Stimulated activated CD8-positive, alpha-beta memory T cell treated with anti-CD3 and anti-CD28 coated beads, Interleukin-15, amount 100 ng/mL, for 48 hours (primary cell): ENCODE measurements around the gene PHACTR4.
A peak's percentile ranks its signal among the peaks of the same experiment; 100 is the strongest.
"Not testable (repeated sequence)": the region's sequence is repeated elsewhere in the genome, so short reads cannot be mapped to it uniquely, and the experiment has no call there.

Experiments used
- DNase-seq, 2 donors: peaks; one replicate each; pipeline ENCODE4 v3.0.0-alpha.2; 2020; ENCODE audit warnings: low read depth in 2 of 2

The PHACTR4 gene

DNA sequence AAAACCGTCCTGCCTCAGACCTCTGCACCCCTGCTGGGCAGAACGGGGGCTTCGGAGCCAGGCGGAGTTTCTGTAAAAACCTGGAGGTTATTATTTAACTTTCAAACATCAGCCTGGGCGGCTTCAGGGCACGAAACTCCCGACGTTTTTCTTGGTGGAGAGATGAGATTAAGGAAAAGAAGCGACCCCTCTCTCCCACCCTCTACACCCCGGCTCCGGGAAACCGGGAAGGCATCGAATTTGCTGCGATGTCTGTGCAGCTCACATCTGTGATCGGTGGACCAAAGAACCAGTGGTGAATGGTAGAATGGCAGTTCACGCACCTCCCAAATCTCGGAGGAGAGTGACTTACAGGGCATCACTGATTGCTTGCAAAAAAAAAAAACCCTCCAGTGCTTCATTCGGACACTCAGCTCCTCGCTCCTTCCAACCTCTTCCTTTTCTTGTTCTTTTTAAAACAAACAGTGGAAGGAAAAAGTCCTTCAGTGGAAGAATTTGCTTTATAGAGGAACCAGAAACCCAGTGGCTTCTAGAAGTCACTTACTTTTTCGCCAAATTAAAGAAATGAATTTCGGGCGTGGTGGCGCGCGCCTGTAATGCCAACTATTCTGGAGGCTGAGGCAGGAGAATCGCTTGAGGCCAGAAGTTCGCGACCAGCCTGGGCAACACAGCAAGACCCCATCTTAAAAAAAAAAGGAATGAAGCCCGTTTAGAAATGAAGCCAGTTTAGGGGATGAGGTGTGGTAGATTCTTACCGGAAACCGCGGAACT is 884 bp downstream of the PHACTR4 start:
- DNase-seq, result peak in 1 of 2 donors; percentile 11

DNA sequence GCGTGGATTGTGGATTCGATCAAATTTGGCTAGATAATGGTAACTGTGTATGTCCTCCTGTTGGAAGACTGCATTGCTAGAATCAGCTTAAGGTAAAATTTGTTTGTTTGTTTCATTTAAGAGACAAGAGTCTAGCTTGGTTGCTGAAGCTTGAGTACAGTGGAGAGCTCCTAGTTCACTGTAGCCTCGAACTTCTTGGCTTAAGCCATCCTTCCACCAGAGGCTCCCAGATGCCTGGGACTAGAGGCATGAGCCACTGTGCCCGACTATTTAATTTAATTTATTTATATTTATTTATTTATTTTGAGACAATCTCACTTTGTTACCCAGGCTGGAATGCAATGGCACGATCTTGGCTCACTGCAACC is 1.5 kb downstream of the PHACTR4 start:
- no peak for DNase-seq

DNA sequence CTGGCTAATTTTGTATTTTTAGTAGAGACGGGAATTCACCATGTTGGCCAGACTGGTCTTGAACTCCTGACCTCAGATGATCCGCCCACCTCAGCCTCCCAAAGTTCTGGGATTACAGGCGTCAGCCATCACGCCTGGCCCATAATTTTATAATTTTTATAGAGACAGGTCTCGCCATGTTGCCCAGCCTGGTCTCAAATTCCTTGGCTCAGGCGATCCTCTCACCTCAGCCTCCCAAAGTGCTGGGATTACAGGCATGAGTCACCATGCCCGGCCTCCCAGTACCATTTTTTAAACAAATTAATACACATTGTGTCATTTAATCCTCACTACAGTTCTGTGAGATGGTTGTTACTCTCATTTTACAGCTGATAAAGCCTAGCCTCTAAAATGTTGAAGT is 3.9 kb downstream of the PHACTR4 start:
- not testable (repeated sequence) for DNase-seq

DNA sequence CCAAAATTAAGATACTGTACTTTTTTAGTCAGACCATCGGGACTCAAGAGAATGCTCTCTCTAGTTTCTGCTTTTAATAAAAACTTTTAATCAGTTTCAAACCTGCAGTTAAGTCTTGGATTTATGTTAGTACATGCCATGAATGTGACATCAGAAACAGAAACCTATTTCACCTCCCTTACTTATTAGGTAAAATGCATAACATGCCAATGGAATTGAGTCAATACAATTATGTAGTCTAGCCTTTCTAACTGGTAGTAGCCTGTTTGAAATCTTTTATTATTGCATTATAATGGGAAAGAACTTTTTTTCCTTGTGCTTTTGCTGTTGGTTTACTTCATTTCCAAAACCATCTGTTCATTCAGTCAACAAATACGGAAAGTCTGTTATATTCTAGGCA is 4.8 kb downstream of the PHACTR4 start:
- no peak for DNase-seq

DNA sequence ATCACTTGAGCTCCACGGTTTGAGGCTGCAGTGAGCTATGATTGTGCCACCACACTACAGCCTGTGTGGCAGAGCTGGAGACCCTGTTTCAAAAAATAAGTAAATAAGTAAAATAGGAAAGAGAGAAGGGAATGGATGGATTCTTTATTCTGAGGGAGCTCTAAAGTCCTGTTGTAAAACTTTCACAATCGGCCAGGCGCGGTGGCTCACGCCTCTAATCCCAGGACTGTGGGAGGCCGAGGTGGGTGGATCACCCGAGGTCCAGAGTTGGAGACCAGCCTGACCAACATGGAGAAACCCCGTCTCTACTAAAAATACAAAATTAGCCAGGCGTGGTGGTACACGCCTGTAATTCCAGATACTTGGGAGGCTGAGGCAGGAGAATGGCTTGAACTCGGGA is 6.1 kb downstream of the PHACTR4 start:
- not testable (repeated sequence) for DNase-seq

DNA sequence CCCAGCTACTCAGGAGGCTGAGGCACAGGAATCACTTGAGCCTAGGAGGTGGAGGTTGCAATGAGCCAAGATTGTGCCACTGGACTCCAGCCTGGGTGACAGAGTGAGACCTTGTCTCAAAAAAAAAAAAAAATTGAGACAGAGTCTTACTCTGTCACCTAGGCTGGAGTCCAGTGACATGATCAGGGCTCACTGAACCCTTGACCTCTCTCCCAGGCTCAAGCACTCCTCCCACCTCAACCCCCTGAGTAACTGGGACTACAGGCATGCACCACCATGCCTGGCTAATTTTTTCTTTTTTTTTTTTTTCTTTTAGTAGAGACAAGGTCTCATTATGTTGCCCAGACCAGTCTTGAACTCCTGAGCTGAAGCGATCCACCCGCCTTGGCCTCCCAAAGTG is 6.7 kb downstream of the PHACTR4 start:
- not testable (repeated sequence) for DNase-seq

DNA sequence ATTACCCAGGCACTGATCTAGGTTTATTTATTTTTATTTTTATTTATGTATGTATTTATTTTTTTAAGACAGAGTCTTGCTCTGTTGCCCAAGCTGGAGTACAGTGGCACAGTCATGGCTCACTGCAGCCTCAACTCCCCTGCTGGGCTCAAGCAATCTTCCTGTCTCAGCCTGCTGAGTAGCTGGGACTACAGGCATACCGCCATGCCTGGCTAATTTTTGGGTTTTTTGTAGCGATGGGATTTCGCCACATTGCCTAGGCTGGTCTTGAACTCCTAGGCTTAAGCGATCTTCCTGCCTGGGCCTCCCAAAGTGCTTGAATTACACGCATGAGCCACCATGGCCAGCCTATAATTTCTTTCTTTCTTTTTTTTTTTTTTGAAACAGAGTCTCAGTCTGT is 9.4 kb downstream of the PHACTR4 start:
- no peak for DNase-seq

DNA sequence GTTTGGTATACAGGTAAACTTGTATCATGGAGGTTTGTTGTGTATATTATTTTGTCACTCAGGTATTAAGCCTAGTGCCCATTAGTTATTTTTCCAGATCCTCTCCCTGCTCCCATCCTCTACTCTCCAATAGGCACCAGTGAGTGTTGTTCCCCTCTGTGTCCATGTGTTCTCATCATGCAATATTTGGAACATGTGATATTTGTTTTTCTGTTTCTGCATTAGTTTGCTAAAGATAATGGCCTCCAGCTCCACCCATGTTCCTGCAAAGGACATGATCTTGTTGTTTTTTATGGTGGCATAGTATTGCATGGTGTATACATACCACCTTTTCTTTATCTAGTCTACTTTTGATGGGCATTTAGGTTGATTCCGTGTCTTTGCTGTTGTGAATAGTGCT is 10.9 kb downstream of the PHACTR4 start:
- no peak for DNase-seq

DNA sequence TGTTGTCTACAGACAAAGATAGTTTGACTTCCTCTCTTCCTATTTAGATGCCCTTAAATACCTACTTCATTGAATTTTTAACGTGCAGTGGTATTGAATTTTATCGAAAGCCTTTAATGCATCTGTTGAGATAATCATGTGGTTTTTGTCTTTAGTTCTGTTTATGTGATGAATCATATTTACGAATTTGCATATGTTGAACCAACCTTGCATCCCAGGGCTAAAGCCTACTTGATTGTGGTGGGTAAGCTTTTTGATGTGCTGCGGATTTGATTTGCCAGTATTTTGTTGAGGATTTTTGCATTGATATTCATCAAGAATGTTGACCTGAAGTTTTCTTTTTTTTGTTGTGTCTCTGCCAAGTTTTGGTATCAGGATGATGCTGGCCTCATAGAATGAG is 14.2 kb downstream of the PHACTR4 start:
- not testable (repeated sequence) for DNase-seq

DNA sequence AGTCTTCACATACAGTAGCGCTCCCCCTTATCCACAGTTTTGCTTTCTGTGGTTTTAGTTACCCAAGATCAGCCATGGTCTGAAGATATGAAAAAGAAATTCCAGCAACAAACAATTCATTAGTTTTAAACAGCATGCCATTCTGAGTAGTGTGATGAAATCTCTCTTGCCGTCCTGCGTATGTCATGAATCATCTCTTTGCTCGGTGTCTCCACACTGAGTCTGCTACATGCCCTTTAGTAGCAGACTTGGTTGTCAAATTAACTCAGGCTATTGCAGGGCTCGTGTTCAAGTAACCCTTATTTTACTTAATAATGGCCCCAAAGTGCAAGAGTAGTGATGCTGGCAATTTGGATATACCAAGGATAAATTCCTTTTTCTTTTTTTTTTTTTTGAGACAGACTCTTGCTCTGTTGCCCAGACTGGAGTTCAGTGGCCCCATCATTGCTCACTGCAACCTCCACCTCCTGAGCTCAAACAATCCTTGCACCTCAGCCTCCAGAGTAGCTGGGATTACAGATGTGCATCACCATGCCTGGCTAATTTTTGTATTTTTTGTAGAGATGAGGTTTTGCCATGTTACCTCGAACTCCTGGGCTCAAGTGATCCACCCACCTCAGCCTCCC is 22.6 kb downstream of the PHACTR4 start:
- no peak for DNase-seq

DNA sequence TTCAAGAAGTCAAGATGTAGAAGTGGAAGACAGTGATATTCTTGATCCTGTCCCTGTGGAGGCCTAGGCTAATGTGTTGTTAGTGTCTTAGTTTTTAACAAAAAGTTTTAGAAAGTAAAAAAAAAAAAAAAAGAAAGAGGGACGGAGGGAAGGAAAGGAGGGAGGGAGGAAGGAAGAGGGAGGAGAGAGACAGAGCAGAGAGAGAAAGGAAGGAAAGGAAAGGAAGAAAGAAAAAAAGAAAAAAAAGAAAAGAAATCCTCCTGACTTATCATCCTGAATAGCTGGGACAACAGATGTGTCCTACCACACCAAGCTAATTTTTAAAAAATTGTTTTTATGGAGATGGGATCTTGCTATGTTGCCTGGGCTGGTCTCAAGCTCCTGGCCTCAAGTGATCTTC is 24.6 kb downstream of the PHACTR4 start:
- no peak for DNase-seq

DNA sequence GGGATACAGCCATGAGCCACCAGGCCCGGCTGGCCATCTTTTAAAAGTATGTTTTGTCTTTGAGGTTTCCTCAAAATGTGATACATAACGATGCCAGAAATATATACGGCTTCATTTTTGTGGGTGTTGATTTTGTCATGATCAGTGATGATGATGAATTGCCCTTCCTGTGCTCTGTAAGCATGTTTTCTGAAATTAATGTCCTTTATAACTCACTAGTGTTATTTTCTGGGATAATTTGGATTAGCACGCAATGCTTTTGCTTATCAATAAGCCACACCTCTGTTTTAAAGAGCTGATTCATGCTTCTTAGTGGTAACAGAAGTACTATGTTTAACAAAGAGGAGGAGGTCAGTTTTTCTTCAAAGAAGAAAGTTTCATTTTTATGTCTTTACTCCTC is 25.6 kb downstream of the PHACTR4 start:
- no peak for DNase-seq

DNA sequence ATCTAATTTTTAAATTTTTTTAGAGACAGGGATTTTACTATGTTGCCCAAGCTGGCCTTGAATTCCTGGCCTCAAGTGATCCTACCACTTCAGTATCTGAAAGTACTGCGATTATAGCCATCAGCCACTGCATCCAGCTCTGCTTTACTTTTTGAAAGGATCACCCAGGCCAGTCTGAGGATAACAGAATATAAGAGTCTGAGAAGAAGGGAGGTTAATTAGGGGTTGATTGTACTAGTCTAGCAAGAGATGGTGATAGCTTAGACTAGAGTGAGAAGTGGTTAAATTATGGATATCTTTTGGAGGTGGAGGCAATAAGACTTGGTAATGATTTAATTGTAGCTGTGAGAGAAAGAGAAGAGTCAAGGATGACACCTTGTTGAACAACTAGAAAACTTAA is 32.2 kb downstream of the PHACTR4 start:
- no peak for DNase-seq

DNA sequence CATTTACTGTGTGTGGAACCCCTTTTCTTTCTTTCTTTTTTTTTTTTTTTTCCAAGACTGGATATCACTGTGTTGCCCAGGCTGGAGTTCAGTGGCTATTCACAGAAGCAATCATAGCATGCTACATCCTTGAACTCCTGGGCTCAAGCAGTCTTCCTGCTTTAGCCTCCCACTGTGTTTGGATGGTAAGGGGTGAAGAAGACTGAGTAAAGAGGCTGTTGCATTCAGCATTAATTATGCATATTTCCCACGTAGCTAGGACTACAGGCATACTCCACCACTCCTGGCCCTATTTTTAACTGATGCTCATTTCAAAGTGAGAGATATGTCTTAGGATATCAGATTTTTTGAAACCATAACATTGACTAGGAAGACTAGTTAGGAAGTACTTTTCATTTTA is 39.5 kb downstream of the PHACTR4 start:
- no peak for DNase-seq

DNA sequence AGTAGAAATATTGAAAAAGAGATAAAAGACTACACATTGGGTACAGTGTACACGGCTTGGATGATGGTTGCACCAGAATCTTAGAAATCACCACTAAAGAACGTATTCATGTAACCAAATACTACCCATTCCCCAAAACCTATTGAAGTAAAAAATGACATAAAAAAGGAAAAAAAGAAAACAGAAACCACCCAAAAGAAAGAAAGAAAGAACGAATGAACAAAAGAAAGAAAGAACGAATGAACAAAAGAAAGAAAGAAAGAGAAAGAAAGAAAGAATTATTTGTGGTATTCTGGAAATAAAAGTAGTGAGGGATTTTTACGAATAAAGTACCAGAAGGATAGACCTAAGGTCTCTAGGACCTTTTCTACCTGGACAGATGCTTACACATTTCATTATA is 42.1 kb downstream of the PHACTR4 start:
- no peak for DNase-seq

DNA sequence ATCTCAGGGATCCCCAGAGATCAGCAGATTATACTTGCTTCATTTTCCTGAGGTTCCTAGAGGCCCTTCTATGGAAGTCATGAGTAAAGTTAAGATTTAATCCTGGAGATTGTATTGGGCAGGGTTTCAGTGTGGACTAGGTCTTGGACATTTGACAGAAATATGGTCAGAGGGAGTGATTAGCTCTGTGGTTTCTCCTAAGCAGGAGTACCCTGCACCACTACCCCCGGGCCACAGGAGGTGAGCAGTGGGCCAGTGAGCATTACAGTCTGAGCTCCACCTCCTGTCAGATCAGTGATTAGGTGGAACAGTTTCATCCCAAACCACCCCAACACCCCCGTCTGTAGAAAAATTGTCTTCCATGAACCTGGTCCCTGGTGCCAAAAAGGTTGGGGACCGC is 43.2 kb downstream of the PHACTR4 start:
- no peak for DNase-seq

DNA sequence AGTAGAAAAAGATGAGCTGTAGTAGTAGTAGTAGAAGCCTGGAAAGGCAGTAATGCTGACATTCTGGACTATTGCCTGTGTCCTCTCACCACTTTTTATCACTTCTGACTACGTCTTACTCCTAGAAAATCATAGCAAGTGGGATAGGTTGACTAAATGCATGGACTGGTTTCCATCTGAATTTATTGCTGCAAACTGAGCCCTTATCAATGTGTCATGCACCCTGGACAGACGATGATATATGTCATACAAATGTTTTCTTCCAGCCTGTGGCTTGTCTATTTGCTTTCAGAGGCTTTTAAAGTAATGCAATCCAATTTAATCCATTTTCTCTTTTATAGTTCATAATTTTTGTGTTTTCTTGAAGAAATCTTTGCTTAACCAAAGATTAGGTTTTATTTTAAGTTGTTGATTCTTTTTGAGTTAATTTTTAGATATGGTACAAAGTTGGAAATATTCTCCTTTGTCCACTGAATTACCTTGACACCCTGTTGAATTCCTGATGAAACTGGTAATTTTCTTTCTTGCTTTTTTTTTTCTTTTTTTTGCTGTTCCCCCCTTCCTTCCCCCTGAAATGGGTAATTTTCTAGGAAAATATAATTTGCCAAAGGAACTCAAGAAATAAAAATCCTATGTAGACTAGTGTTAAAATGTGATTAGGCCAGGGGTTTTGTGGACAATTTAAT is 47.1 kb downstream of the PHACTR4 start:
- DNase-seq, result no peak

DNA sequence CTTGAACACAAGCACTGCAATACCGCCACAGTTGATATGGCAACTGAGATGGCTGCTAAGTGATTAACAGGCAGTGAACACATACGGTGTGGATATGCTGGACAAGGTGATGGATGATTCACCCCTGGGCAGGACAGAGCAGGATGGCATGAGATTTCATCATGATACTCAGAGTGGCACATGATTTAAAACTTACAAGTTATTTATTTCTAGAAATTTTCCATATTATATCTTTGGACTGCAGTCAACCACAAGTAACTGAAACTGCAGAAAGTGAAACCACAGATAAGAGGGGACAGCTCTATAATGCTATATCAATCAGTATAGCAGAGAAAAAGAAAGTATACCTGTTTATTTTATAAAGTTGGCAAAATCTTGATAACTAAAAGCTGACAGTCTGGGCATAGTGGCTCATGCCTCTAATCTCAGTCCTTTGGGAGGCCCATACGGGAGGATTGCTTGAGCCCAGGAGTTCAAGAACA is 47.9 kb downstream of the PHACTR4 start:
- DNase-seq, result no peak

DNA sequence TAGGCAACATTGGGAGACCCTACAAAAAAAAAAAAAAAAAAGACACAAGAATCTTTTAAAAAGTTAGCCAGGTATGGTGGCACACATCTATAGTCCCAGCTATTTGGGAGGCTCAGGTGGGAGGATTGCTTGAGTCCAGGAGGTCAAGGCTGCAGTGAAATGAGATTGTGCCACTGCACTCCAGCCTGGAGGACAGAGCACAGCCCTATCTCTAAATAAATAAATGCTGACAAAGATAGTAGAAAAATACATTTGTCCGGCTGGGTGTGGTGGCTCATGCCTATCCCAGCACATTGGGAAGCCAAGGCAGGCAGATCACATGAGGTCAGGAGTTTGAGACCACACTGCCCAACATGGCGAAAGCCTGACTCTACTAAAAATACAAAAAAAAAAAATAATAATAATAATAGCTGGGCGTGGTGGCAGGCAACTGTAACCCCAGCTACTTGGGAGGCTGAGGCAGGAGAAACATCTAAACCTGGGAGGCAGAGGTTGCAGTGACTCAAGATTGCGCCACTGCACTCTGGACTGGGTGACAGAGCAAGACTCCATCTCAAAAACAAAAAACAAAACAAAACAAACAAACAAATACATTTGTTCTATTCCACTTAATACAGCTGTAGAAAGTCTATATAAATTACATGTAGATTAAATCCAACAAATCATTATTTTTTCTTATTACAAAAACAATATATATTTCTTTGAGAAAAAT is 48.5 kb downstream of the PHACTR4 start:
- no peak for DNase-seq

DNA sequence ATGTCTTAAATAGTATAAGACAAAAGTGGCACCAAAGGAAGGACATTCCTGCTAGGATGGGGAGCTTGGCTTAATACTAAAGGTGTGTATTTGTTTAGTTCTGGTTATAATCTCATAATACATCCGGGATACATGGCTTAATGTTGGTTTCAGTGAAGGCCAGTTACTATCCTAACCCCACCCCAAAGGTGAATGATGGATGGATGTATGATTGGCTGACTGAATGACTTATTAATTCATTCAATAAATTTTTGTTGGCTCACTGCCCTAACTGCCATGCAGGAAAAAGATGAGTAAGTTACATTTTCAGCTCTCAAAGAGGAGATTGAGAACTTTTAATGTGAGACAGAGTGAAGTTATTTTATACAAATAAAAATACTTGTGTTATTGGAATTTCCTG is 52.2 kb downstream of the PHACTR4 start:
- DNase-seq, result no peak

DNA sequence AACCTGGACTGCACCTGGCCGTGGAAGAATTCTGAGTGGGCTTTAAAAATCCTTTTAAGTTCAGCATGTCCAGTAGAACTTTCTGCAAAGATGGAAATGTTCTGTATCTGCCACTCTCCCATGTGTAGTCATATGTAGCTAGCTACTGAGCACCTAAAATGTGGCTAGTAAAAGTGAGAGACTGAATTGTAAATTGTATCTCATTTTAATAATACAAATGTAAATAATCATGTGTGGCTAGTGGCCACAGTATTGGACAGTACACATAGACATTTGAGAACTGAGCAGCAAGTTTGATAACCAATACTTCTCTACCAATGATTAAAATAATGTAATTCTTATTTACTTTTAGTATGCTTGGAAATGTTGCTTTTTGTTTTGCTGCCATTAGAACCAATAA is 57.3 kb downstream of the PHACTR4 start:
- DNase-seq, result no peak

DNA sequence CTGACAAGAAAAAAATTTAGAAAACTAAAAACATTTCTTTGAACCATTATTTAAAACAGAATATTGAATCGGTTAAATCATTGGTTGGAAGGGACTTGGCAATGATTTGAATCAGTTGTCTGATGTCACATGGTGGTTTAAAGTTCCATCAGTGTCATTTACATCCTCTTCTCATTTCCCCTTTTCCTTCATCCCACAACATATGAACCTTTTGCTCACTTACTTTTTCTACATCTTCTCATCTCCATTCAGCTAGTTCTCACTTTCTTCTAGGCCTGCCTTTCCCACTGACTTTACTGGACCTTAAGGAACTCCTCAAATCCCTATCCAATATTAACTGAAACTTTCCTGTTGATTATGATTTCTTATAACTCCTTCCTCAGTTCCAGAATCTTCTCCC is 58.5 kb downstream of the PHACTR4 start:
- DNase-seq, result no peak
